ENCODE measurements around the gene RGS7.
"Not testable (repeated sequence)": the region's sequence is repeated elsewhere in the genome, so short reads cannot be mapped to it uniquely, and the experiment has no call there.

The RGS7 gene

DNA sequence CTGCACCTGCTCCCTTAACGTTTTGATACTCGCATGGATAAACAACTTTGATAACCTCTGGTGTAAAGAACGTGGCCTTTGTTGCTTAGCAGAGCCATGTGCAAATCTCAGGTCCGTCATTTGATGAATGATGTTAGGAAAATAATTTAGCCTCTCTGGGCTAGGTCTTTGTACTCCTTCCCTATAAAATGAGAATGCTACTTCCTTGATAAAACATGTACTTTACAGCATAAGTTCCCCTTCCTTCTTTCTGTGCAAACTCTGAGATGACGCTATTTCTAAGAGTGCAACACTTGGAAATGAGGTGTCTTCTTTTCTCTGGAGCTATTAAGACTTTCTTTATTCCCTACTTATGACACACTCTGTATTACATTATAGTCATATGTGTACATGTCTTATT lies 243.4 kb downstream of the RGS7 start:
- no peaks in the 10 kb centered on the region for H3K27me3 Mint-ChIP-seq
- H3K9me3 Mint-ChIP-seq: no peaks in the 10 kb centered on the region
- H3K27ac Mint-ChIP-seq: no peak overlapping the region
- H3K4me1 Mint-ChIP-seq: no peaks in the 10 kb centered on the region
- DNase-seq (ENCODE audit: low spot score in 2 of 2): no peak
- no peaks in the 10 kb centered on the region for H3K36me3 Mint-ChIP-seq
- no peak for ATAC-seq (ENCODE audit: low read depth)
- no peak overlapping the region for H3K4me3 Mint-ChIP-seq

DNA sequence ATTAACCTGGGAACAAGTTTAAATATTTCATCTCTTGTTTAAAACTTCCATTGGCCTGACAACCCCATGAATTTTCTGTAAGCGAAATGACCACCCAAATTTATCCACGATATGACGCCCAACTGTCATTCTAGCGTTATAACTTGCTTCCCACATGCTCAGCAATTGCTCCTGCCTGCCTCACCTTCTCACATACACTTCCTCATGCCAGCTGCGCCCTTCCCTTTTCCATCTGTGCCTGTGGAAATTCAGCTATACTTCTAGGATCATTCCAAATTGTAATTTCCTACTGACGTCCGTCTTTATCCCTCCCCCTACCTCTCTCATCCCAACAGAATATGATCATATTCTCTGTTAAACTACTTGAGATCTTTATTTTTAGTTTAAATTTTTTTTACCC lies 248.0 kb downstream of the RGS7 start:
- ATAC-seq (ENCODE audit: low read depth) (no peak), DNase-seq (ENCODE audit: low spot score in 2 of 2) (no peak)
- Mint-ChIP-seq H3K27ac (no peak overlapping the region), H3K9me3 (no peaks in the 10 kb centered on the region), H3K27me3 (no peaks in the 10 kb centered on the region), H3K4me1 (no peaks in the 10 kb centered on the region), H3K4me3 (no peak overlapping the region), H3K36me3 (no peaks in the 10 kb centered on the region)

DNA sequence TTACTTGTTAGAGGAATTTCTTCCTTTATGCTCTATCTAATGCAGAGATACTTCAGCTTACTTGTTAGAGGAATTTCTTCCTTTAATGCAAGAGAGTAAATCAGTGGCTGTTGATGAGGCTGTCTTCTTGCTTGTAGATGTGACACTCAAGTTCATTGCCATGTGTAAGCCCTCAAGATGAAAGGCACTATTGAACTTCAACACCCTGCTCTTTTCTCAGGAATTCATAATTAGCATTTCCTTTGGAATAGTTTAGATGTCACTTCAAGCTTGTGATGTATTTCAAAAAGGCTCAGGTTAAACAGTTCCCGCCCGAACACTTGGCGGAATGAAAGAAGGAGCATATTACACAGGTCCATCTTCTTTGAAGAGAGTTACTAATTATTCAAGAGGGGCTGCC lies 251.9 kb downstream of the RGS7 start:
- no peak for DNase-seq (ENCODE audit: low spot score in 2 of 2)
- H3K4me3 Mint-ChIP-seq: no peak overlapping the region
- no peak for ATAC-seq (ENCODE audit: low read depth)
- no peak overlapping the region for H3K27ac Mint-ChIP-seq
- H3K27me3 Mint-ChIP-seq: no peaks in the 10 kb centered on the region
- no peaks in the 10 kb centered on the region for H3K36me3 Mint-ChIP-seq
- no peaks in the 10 kb centered on the region for H3K4me1 Mint-ChIP-seq
- no peaks in the 10 kb centered on the region for H3K9me3 Mint-ChIP-seq

DNA sequence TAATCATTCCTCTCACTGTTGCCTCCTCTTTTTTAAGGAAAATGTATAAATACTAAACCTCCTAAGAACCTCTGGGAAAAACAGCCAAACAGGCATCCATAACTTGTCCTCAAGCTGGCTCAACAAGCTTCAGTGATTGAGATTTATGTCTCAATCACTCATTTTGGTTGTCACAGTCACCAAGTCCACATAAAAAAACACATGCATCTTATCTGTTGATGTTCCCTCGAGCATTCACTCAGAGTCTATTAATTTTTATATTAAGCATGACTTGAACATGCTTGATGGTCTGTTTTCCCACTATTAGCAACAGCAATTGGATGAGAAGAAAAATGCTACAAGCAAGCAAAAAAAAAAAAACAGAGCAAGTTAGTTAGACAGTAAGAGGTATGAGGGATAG lies 254.3 kb downstream of the RGS7 start:
- H3K4me1 Mint-ChIP-seq: no peaks in the 10 kb centered on the region
- H3K9me3 Mint-ChIP-seq: no peaks in the 10 kb centered on the region
- no peak overlapping the region for H3K27ac Mint-ChIP-seq
- no peak overlapping the region for H3K4me3 Mint-ChIP-seq
- H3K27me3 Mint-ChIP-seq: no peaks in the 10 kb centered on the region
- no peak for ATAC-seq (ENCODE audit: low read depth)
- H3K36me3 Mint-ChIP-seq: no peaks in the 10 kb centered on the region
- no peak for DNase-seq (ENCODE audit: low spot score in 2 of 2)

DNA sequence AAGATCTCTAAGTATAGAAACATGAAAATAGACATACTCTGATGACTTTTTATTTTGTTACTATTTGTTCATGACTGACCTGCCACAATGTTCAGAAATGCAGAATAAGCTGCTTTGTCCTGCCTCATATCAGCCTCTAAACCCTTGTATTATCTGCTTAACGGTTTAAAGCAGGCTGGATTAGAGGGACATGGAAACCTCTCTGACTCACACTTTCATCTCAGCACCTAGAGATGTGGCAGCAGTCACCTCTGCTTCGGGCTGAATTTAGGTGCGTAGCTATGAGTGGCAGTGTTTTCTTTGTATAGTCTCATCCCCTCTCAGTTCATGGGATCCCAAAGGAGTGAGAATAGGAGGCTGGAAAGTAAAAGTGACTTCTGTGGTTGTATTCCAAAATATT lies 255.4 kb downstream of the RGS7 start:
- no peaks in the 10 kb centered on the region for H3K36me3 Mint-ChIP-seq
- no peaks in the 10 kb centered on the region for H3K4me1 Mint-ChIP-seq
- DNase-seq (ENCODE audit: low spot score in 2 of 2): no peak
- H3K9me3 Mint-ChIP-seq: no peaks in the 10 kb centered on the region
- no peak overlapping the region for H3K27ac Mint-ChIP-seq
- H3K27me3 Mint-ChIP-seq: no peaks in the 10 kb centered on the region
- H3K4me3 Mint-ChIP-seq: no peak overlapping the region
- ATAC-seq (ENCODE audit: low read depth): no peak

DNA sequence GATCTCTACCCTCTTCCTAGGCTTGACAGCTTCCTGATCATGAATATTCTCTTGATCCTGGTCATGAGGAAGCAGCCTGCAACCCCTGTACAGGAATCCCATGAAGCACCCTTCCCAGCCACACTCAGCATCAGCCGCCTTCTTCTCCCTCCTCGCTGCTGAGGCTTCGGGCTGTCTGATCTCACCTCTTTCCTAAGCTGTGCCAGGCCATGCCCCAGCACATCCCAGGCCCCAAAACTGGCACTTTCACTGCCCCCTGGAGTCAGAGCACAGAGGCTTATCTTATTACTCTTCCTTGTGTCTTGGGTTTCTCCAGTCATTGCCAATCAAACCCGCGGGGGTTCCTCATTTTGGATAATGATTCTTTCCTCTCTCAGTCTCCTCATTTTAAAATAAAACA lies 259.5 kb downstream of the RGS7 start:
- H3K27me3 Mint-ChIP-seq: no peaks in the 10 kb centered on the region
- DNase-seq (ENCODE audit: low spot score in 2 of 2) (no peak), ATAC-seq (ENCODE audit: low read depth) (no peak)
- no peak overlapping the region for H3K27ac Mint-ChIP-seq
- no peaks in the 10 kb centered on the region for H3K36me3 Mint-ChIP-seq
- H3K9me3 Mint-ChIP-seq: no peaks in the 10 kb centered on the region
- peaks cover 6% of the 10 kb centered on the region for H3K4me1 Mint-ChIP-seq
- H3K4me3 Mint-ChIP-seq: no peak overlapping the region

DNA sequence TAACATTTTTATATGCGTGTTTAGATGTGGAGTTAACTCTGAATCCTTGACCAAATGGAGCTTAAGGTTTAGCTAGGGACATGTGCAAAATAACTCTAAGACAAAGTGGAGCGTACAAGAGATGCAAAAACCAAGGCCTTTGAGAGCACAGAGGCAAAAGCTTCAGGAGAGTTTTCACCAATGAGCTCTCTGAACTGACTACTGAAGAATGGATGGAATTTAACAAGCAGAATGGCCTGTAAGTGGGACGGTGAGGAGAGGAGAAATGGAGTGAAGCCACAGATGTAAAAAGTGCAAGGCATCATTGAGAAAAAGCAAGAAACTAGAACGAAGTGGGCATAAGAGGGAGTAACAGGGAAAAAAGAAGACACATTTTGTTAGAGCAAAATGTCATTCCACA lies 260.0 kb downstream of the RGS7 start:
- DNase-seq (ENCODE audit: low spot score in 2 of 2): no peak
- Mint-ChIP-seq H3K4me1 (peaks cover 6% of the 10 kb centered on the region), H3K4me3 (no peak overlapping the region), H3K27ac (no peak overlapping the region), H3K27me3 (no peaks in the 10 kb centered on the region), H3K36me3 (no peaks in the 10 kb centered on the region), H3K9me3 (no peaks in the 10 kb centered on the region)
- no peak for ATAC-seq (ENCODE audit: low read depth)

DNA sequence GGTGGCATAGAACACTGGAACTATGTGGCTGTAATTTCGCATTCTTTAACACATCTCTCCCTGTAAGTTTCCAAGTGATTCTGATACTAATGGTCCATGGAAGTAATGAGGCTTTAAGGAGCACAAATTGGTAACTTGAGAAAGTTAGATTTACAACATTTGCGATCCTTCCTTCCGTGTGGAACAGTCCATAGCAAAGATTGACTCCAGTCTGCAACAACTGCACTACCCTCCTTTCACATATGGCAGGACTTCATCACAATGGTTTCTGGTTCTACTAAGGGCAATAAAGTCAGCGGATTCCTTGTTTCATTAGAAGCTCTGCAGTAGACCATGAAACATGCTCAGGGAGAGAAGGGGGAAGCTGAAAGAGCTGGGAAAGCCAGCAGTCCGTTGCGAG lies 261.2 kb downstream of the RGS7 start:
- Mint-ChIP-seq H3K36me3 (no peaks in the 10 kb centered on the region), H3K27me3 (no peaks in the 10 kb centered on the region), H3K4me1 (peaks cover 6% of the 10 kb centered on the region), H3K27ac (no peak overlapping the region), H3K9me3 (no peaks in the 10 kb centered on the region), H3K4me3 (no peak overlapping the region)
- no peak for DNase-seq (ENCODE audit: low spot score in 2 of 2)
- no peak for ATAC-seq (ENCODE audit: low read depth)

DNA sequence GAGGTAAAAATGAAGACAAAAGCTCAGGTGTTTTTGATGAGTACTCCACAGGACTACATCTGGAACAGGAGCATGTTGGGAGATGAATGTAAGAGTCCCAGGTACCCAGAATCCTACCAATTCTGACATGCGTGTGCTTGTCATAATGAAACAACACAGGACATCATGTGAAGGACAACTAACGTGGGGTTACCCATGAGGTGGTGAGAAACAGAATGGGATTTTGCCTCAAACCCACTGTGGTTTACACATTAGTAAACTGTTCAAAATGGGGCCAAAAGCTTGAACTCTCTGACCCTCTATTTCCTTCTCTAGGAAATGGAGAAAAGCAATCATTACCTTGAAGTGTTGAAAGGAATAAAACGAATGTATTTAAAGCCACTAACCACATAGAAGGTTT lies 266.2 kb downstream of the RGS7 start:
- no peaks in the 10 kb centered on the region for H3K36me3 Mint-ChIP-seq
- ATAC-seq (ENCODE audit: low read depth) (no peak), DNase-seq (ENCODE audit: low spot score in 2 of 2) (no peak)
- no peaks in the 10 kb centered on the region for H3K9me3 Mint-ChIP-seq
- H3K4me1 Mint-ChIP-seq: peaks cover 9% of the 10 kb centered on the region
- no peaks in the 10 kb centered on the region for H3K27me3 Mint-ChIP-seq
- no peak overlapping the region for H3K27ac Mint-ChIP-seq
- no peak overlapping the region for H3K4me3 Mint-ChIP-seq

DNA sequence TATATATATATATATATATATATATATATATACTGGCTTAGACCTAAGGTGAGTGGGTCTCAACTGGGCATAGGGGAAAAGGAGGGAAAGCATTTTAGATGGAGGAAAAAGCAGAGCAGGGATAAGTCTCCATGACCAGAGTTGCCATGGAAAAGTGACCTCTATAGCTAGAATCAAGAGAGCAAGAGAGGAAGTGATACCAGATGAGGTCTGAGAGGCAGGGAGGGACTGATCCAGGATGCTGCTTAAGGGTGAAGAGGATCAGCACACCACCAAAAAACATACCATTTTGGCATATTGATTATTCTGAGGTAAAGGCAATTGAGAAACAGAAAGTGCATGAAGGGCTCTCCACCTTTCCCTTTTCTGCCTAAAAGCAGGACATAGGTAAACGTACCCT lies 267.9 kb downstream of the RGS7 start:
- ATAC-seq (ENCODE audit: low read depth): peak; percentile 35
- not testable (repeated sequence) for DNase-seq (ENCODE audit: low spot score in 2 of 2); H3K4me1 Mint-ChIP-seq; H3K4me3 Mint-ChIP-seq; H3K27ac Mint-ChIP-seq; H3K27me3 Mint-ChIP-seq; H3K36me3 Mint-ChIP-seq; H3K9me3 Mint-ChIP-seq

DNA sequence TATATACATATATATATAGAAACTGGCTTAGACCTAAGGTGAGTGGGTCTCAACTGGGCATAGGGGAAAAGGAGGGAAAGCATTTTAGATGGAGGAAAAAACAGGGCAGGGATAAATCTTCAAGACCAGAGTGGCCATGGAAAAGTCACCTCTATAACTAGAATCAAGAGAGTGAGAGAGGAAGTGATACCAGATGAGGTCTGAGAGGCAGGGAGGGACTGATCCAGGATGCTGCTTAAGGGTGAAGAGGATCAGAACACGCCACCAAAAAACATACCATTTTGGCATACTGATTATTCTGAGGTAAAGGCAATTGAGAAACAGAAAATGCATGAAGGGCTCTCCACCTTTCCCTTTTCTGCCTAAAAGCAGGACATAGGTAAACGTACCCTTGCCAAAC lies 268.9 kb downstream of the RGS7 start:
- H3K27ac Mint-ChIP-seq; H3K9me3 Mint-ChIP-seq; H3K36me3 Mint-ChIP-seq; H3K4me3 Mint-ChIP-seq; H3K27me3 Mint-ChIP-seq; DNase-seq (ENCODE audit: low spot score in 2 of 2); H3K4me1 Mint-ChIP-seq: not testable (repeated sequence)
- peak; percentile 46 for ATAC-seq (ENCODE audit: low read depth)

DNA sequence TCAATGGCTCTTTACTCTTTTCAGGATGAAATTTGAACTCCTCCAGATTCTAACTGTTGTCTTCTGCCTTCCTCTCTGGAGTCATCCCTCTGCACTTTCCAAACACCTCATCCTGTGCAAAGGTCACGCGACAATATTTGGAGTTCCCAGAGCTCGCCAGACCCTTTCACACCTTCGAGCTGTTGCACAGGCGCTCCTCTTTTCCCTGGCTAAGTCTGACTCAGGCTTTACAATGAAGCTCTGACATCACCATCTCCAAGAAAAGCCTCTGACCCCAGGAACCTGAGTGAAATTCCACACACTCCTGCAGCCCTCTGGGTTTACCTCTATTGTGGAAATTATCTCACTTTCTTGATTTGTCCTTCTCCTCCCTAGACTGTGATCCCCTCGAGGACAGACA lies 270.3 kb downstream of the RGS7 start:
- Mint-ChIP-seq H3K4me1 (peaks cover 3% of the 10 kb centered on the region), H3K27ac (no peak overlapping the region), H3K36me3 (no peaks in the 10 kb centered on the region), H3K27me3 (no peaks in the 10 kb centered on the region), H3K4me3 (no peak overlapping the region), H3K9me3 (no peaks in the 10 kb centered on the region)
- DNase-seq (ENCODE audit: low spot score in 2 of 2): no peak
- ATAC-seq (ENCODE audit: low read depth): no peak

DNA sequence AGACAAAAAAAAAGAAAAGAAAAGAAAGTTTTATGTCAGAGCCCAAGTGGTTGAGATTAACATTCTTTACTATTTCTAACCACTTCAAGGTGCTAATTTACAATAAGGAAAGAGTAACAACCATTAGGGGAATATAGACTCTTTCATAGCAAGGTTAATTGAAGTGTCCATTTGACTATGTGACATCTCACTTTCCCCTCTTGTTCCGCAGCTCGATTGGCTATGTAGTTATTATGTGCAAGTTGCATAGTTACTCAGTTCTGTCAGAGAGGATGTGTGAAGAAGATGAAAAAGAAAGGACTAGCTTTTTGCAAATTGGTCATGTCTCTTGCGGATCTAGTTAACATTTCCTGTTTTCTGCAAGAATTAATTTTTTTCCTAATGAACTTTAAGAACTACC lies 273.7 kb downstream of the RGS7 start:
- no peak for ATAC-seq (ENCODE audit: low read depth)

DNA sequence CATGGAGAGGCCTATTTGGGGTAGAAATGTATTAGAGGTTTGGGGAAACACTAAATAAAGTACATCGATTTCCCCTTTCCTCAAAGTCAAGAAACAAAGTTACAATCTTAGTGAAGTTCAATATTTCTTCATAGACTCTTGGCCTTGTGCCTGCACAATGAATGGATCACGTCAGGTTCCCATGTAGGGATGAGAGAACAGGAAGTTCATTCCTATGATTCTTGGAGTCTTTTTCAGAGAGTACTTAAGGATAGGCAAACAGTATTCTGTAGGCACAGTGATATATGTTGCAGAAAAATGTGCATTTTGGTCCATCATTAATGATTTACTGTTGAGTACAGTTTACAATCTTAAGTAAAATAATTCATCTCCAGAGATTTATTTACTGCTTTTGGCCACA lies 275.5 kb downstream of the RGS7 start:
- Mint-ChIP-seq H3K27me3 (no peaks in the 10 kb centered on the region), H3K36me3 (no peaks in the 10 kb centered on the region), H3K27ac (no peak overlapping the region), H3K4me3 (no peak overlapping the region), H3K4me1 (no peaks in the 10 kb centered on the region), H3K9me3 (no peaks in the 10 kb centered on the region)
- no peak for DNase-seq (ENCODE audit: low spot score in 2 of 2)
- ATAC-seq (ENCODE audit: low read depth): no peak

More for the DNA sequence above, 273.7 kb downstream of the RGS7 start:
- Mint-ChIP-seq H3K36me3 (no peaks in the 10 kb centered on the region), H3K9me3 (no peaks in the 10 kb centered on the region), H3K4me3 (no peak overlapping the region), H3K27me3 (no peaks in the 10 kb centered on the region), H3K4me1 (peaks cover 3% of the 10 kb centered on the region), H3K27ac (no peak overlapping the region)
- no peak for DNase-seq (ENCODE audit: low spot score in 2 of 2)

DNA sequence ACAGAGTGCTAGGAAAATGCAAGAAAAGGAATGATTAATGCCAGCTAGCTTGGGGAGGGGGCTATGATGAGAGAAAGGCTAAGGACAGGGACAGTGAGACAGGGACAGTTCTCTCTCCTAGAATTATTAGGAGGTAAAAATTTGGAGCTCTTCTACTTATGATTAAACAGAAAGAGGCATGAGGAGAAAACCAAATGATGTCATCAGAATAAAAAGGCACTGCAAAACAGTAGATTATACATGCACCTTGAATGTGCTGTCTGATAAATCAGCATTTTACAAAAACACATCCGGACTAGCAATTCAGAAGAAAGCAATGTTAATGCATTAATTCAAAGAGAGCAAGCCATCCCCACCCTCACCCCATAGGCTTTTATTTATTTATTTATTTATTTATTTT lies 277.5 kb downstream of the RGS7 start:
- Mint-ChIP-seq H3K4me3 (no peak overlapping the region), H3K27ac (no peak overlapping the region), H3K27me3 (no peaks in the 10 kb centered on the region), H3K9me3 (no peaks in the 10 kb centered on the region), H3K4me1 (no peaks in the 10 kb centered on the region), H3K36me3 (no peaks in the 10 kb centered on the region)
- ATAC-seq (ENCODE audit: low read depth) (no peak), DNase-seq (ENCODE audit: low spot score in 2 of 2) (no peak)

DNA sequence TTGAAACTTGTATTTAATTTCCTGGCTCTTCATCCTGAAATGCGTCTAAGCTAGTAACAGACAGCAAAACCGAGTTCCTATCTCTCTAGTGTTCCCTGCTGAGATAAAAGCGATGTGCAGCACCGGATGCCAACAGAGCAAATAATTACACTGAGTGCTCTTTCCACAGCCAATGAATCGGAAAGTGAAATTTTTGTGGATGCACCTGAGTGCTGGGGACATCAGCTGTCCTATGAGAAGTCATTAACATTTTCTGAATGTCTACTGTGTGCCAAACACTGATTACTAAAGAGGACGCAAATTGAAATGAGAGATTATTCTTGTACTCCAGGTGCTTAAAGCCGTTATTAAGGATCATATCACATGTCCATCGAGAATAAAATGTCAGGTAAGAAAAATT lies 278.0 kb downstream of the RGS7 start:
- H3K27ac Mint-ChIP-seq: no peak overlapping the region

More for the DNA sequence above, 278.0 kb downstream of the RGS7 start:
- H3K9me3 Mint-ChIP-seq: no peaks in the 10 kb centered on the region
- H3K4me1 Mint-ChIP-seq: no peaks in the 10 kb centered on the region
- H3K27me3 Mint-ChIP-seq: no peaks in the 10 kb centered on the region
- H3K36me3 Mint-ChIP-seq: no peaks in the 10 kb centered on the region
- ATAC-seq (ENCODE audit: low read depth): no peak
- no peak for DNase-seq (ENCODE audit: low spot score in 2 of 2)
- H3K4me3 Mint-ChIP-seq: no peak overlapping the region
